AG09309 (cell line): Measurements from ENCODE around the gene MARK3.

Experiments used
- DNase-seq: peaks from one replicate; pipeline ENCODE4 v3.0.0-alpha.2; 2010; ENCODE audit warnings: low read depth
- H3K4me3 ChIP-seq: 2 replicates; pipeline ENCODE4 v1.5.1; 2011; ENCODE audit warnings: mild to moderate bottlenecking, low read depth, low read length, moderate library complexity; ENCODE audit not compliant: control insufficient read depth
- CTCF ChIP-seq: IDR thresholded peaks from 2 replicates; pipeline ENCODE4 v1.5.1; 2011; ENCODE audit warnings: mild to moderate bottlenecking, low read depth, low read length, inconsistent platforms; ENCODE audit not compliant: insufficient read depth, control insufficient read depth; ENCODE audit errors: missing control alignments

Gene MARK3

GRCh38 chr14:103520657-103521437 is 135.6 kb downstream of the MARK3 start:
- peak; percentile 52 for TF ChIP-seq CTCF
- H3K4me3 ChIP-seq = peak overlapping the region; percentile 13
- no peak for DNase-seq

- no peak for DNase-seq
- H3K4me3 ChIP-seq = peak overlapping the region; percentile 13
- no peak for TF ChIP-seq CTCF
Measured at GRCh38 chr14:103521438-103521950, 136.3 kb downstream of the MARK3 start.

- TF ChIP-seq CTCF = no peak
- DNase-seq = no peak
- peak overlapping the region; percentile 18 for H3K4me3 ChIP-seq
Measured at GRCh38 chr14:103521951-103522563, 136.8 kb downstream of the MARK3 start.

GRCh38 chr14:103522649-103523574 is 137.7 kb downstream of the MARK3 start, which contains the start of gene CKB:
Gene CKB, minus strand, starts transcription at chr14:103522830. Its CDS starts 337 bp downstream, at chr14:103522493.
- DNase-seq = no peak
- no peak for TF ChIP-seq CTCF
- H3K4me3 ChIP-seq = peak within 1 kb of the TSS; percentile 18

GRCh38 chr14:103523575-103523954 is 138.3 kb downstream of the MARK3 start:
- H3K4me3 ChIP-seq = no peak overlapping the region
- no peak for TF ChIP-seq CTCF
- DNase-seq = no peak
